ENCODE measurements around the gene TMEM167A.
"Not testable (repeated sequence)": the region's sequence is repeated elsewhere in the genome, so short reads cannot be mapped to it uniquely, and the experiment has no call there.

Gene TMEM167A

DNA sequence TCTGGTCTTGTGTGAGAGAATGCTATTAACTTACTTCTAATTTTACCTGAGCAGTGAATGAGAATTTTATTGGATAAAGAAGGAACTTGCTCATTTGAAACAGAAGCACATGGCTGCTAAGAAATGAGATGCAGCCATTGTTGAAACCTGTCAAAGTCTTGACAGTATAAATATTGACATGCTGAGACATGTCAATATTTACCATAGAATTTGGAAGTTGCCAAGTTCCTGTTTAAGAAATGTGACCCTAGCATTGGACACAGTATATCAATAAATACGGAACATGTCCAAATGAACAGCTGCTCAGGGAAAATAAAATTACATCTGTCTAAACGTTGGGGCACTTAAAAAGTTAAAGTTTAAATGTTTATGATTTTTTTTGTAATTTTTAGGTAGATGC, 7.9 kb upstream of the TMEM167A start:
- DNase-seq: no peak

DNA sequence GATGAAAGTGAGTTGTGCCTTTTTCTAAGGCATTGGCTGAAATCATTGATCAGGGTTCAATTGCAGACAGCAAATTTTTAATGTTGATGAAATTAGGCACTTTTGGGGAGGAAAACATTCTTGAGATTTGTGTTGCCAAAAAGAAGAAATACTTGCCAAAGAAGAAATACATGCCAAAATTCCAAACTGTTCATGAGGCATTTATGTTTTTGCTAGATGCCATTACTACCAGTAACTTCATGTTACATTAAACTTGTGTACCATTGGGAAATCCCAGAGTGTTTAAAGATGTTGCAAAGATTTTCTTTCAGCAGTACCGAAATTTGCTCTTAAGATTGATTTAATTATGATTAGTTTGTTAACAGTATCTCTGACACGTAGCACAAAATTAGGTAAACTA, 7.1 kb upstream of the TMEM167A start:
- no peak for DNase-seq

DNA sequence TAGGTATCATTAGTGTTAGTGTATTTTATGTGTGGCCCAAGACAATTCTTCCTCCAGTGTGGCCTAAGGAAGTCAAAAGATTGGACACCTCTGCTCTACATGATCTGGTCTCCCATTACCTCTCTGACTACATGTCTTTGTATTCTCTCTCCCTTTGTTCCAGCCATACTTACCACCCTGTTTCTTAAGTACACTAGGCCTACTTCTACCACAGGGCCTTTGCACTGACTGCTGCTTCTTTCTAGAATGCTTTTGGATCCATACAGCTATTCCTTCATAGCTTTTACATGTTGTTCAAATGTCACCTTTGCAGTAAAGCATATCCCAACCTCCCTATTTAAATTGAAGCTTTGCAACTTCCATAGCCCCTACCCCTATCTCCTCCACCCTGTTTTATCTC, 5.6 kb upstream of the TMEM167A start:
- no peak for DNase-seq

DNA sequence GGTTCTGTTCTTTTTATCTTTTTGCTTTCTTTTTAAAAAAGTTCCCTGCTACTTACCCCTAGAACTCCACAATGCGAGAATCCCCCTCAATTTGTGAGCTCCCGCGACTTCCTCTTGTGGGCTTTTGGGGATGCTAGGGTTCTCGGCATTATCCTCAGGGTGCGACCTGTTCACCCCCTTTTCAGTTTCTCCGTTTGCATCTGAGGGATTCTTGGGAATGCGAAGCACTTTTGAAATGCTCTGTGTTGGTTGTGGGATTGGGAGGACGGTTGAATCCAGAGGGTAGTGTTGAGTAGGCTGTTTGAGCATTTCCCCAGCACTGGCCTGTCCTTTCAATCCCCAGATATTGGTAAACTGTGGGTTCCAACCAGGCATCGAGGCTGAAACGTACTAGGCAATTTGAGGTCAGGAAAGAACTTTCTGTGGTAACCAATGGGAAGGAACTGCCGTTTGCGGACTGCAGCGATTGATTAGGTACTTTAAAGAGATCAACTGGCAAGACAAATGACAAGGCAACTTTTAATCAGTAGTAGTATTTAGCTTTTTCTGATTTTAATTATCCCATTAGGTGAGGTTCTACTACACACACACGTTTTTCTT, 568 bp upstream of the TMEM167A start:
- no peak for DNase-seq

DNA sequence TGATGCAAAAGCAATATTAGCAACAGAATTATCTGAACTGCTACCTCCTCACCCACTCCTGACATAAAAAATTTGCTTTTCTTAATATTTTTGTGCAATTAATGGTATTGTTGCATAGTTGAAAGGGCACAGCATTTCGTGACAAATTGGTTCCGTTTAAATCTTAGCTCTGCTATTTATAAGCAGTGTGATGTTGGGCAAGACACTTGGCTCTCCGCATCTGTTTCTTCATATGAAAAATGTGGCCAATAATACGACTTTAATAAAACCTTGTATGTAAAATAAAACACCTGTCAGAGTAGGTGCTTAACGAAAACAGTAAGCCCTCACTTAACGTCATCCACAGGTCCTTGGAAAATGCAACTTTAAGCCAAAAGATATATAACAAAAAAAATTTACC, 4.2 kb downstream of the TMEM167A start:
- DNase-seq: no peak

DNA sequence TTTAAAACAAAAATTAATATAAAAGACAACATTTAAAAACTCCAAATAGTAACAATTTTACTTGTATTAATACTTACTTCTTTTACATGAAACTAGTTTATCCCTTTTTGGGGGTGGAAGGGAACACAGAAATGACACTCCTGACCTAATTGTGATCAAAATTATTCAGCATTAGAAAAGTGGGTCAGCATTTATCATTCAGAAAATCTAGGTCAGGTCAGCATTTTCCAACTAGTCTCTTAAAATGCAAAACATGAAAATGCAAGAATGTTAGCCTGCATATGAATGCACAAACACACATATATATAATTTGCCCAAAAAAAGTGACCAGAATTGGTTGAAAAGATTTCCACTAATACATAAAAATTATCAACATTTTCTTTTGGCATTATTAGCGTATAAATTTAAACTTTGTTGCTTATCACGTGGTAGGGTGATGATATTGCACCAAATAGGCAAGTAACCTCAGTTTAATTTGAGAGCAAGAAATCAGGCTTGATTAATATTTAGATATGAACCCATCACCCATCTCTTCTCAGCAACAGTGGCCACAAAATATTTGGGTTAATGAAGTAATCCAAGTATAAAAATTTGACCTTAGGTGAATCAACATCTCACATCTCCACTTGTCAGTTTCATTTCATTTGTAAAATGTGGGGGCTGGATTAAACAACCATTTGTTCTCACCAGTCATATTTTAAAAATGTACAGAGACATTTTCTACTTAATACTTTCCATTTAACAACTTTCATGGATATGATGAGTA, 5.7 kb downstream of the TMEM167A start:
- DNase-seq: no peak

DNA sequence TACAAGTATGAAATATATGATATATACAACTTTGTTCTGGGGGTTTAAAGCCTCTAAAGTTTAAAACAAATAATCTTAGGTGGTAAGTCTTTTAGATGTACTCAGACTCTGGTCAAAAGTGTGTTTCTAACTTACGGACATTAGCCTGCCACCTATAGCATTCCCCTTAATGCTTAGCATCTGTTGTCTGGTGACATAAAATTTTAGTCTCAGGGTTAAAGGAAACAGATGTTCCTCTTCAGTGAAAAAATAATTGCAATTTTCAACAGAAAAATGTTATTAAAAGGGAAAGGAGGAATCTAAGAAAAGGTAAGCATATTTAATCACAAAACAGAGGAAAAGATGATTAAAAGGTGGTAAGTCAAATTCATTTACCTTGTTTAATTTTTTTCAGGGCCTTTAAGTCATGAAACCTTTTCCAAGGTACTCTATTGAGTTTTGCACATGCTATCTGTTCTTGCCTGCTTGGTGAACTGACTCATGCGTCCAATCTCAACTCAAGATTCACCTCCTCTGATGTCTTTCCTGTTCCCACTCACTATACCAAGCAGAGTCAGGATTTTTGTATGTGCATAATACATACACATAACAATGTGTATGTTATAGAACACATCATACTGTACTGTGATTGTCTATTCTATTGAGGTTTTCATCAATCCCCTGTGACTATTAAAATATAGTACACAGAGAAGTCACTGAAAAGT, 7.9 kb downstream of the TMEM167A start:
- DNase-seq: no peak

DNA sequence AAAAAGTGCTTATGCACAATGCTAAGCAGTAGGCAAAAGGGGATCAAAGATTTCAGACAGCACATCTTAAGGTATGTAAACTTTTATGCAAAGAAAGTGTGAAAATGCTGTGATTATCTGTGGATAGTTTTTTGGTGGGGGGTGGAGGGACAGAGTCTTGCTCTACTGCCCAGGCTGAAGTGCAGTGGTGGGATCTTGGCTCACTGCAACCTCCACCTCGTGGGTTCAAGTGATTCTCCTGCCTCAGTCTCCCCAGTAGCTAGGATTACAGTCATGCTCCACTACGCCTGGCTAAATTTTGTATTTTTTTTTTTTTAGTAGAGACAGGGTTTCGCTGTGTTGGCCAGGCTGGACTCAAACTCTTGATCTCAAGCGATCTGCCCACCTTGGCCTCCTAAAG, 9.8 kb downstream of the TMEM167A start:
- DNase-seq: not testable (repeated sequence)

DNA sequence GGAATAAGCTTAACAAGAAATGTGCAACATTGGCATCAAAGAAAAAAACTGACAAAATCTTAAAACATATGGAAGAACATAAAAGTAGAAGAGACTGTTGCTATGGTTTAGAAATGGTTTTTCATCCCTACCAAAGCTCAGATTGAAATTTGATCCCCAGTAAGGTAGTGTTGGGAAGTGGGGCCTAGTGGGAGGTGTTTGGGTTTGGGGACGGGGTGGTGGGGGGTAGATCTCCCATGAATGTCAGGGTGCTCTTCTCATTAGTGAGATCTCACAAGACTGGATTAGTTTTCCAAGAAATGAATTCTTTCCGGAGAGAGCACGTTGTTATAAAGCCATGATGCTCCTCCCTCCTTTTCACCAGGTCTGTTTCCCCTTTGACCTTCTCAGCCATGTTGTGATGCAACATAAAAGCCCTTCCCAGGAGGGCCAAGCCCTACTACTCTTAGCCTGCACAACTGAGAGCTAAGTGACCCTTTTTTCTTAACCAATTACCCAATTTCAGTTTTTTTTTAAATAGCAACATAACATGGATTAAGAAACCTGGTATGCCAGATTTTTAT, 10.6 kb downstream of the TMEM167A start:
- DNase-seq: no peak

DNA sequence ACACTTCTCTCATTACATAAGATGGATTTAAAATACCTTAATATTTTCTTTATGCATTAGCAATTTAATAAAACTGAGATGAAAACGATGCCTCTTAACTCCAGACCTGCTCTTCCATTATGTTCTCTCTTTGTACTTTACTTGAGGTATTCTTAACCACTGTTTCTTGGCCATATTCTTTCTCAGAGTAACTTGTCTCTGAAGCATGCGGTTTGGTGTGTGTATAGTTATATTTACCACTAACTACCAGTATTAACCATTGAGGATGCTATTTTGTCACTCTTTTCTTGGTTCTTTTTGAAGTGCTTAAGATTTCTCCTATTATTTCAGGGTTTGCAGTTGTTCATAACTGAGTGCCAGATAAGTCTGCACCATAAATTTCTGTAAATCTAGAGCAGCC, 17.9 kb downstream of the TMEM167A start:
- DNase-seq: no peak

DNA sequence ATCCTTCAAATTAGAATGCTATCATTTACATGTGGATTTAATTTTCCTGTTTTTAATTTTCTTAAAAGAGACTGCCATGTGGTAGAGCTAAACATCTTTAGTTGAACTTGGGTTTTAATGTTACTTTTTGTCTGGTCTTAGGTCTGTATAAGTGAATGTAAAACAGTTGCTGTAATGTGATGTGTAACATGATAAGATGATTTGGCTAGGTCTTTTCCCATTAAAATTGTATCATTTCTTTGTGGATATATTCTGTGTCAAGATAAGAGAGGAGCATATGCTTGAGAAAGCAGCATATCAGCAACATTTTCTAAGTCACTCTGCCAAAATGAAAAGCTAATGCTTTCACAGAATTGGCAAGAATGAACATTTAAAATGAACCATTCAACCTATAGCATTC, 18.5 kb downstream of the TMEM167A start:
- DNase-seq: no peak

DNA sequence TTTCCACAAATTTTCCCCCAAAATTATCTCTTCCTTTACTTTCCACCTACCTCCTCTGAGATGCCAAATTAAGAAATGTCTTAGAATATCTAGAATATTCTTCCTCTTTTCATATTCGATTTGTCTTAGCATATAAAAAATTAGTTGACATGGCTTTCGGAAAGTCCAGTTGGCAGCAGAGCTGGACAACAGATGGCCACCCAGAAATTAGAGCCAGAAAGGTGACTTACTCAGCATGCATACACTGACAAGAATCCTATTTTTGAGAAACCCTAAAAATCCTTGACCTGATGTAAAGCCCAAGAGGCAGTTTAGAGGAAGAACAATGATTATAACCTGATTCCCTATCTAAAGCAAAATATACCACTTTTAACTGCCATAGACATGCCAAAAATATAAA, 22.0 kb downstream of the TMEM167A start:
- DNase-seq: no peak

DNA sequence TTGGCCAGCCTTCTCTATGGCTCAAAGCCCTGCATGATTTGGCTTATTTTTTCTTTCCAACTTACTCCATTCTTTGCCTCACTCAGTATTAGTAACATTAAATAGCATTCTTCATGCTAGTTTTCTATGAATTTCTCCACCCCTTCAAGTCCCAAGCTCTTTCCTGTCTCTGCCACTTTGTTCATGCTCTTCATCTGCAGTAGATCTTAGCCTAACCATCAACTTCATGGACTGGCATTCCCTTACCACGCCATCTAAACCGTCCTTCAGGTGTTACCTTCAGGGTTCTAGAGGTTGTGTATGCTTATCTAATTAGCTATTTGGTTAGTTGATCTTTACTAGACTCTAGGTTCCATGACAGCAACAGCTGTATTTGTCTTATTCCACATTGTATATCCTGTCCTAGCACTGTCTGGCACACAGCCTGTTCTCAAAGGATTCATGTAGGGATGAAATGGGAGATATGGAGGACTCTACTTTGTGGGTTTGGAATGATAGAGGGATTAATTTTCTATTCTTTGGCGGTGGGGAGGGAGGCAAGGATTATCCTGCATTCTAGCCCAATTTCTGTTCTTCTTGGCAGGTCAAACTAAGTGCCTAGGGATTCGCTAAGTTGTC, 26.4 kb downstream of the TMEM167A start:
- no peak for DNase-seq

DNA sequence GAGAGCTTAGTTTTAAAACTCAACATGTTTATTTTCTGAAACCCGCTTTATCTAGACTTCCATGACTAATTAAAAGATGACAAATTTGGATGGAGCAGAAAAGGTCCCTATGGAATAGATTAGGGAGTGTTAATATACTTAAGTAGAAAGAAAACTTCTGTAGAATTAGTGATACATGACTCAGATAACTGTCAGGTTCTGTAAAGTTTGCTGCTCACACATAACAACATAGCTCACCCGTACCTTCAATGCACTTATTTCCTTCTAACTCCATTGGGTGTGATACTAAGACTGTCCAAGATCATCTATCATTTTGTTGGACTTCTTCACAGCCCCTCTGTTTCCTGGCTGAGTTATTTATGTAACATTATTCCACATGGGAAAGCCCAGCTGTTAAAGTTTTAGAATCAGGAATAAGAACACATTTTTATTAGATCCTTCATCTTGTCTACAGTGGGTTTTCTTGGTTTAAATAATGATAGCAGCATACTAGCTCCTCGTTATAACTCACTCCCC, 27.8 kb downstream of the TMEM167A start:
- no peak for DNase-seq

DNA sequence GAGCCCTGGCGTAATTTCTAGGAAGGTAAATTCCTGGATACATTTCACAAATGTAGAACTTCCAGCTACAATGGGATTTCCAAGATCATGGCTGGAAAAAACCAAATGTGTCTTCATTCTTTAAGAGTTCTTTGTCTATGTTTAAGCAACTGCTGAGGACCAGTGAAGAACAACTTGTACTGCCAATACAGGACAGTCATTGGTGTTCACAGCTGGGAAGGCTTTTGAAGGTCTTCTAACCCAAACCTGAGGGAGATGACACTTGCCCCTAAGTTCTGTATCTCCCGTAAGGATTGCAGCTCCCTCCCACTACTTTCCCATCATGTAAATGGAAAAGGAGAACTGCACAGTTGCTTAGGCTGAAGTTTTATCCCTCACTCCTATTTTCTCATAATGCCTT, 28.4 kb downstream of the TMEM167A start:
- no peak for DNase-seq

DNA sequence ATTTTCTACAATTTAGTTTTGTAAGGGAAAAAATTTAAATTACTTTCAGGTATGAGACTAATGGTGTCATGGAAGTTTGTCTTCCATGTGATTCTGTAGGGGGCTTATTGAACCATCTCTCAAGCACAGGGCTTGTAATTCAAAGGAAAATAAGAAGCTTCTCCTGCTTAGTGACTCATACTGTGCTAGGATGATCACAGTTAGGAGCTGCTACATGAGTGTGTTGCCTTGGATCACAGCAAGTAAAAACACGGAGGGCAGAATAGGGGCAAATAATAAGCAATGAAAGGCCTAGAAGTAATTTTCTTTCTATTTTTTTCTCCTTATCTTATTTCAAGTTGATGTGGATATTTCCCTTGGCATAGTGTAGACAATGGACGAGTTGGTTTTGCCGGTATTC, 28.9 kb downstream of the TMEM167A start:
- no peak for DNase-seq

DNA sequence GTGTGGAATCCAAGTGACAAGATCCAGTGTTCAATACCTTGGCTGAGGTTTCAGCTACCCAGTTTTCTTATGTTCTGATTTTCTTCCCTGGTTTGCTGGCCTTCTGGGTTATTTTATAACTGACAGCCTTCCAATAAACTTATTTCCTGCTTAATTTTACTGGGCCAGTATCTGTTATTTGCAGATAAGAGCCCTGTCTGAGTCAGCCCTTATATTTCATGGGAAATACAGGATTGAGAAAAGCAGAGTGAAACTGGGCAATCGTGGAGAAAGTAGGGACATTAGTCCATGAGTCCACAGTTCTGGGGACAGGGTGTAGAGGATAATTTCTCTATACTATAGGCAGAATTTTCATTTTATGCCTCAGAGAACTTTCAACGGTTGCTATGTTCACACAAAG, 32.3 kb downstream of the TMEM167A start:
- DNase-seq: no peak

DNA sequence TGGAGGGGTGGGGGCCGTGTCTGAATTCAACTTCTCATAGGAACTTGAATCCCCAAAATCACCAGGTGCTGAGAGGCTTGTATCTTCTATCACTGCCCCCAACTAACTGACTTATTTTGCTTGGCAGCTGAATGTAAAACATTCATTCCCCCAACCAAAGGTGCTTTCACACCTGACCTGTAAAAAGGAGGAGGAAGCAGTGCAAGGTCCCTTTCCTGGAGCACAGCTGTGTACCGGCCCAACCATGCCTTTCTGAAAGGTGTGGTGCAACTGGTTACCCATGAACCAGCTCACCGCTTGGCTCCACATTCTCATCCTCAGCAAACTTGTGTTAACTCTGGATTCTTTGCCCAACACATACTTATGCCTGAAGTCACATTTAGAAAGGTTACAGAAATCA, 34.7 kb downstream of the TMEM167A start:
- no peak for DNase-seq

DNA sequence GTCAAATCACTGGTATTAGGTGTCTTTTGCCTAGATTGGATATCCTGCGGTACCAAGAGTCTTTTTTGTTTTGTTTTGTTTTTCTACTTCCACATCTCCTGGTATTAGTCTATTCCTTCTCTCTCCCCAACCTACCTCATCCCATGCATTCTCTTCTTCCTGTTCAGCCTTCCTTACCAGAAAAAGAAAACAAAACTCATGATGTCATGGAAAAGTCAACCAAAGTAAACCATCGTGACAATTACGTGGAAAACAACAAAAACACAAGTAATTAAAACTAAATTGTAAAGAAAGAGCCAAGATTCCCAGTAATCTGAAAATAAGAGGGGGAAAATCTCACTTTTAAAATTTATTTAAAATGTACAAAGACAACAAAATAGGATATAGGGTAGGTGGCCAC, 38.3 kb downstream of the TMEM167A start:
- no peak for DNase-seq

DNA sequence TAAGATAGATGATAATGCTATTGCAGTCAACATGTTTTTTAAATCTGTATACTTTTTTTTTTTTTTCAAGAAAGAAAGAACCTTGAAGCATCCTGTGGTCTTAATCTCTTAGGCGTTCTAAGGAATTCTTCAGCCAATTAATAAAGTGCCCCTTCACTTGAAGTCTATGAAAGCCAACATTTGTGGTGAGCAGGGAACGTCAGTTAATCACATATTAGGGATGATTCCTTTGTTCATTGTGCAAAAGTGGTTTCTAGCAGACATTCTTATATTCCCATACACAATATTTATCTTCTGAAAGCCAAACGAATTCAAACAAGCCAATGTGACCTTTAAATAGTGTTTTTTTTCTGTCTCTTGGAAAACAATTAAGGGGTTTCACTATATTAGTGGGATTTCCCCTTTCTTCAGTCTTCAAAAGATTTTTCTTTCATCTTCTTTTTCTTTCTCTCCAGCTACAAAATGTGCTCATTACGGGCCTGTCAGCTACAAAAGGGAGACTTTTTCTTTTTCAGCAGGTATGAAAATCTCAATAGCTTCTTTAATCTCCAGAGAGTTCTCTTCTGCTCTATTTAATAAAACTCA, 40.1 kb downstream of the TMEM167A start:
- no peak for DNase-seq

DNA sequence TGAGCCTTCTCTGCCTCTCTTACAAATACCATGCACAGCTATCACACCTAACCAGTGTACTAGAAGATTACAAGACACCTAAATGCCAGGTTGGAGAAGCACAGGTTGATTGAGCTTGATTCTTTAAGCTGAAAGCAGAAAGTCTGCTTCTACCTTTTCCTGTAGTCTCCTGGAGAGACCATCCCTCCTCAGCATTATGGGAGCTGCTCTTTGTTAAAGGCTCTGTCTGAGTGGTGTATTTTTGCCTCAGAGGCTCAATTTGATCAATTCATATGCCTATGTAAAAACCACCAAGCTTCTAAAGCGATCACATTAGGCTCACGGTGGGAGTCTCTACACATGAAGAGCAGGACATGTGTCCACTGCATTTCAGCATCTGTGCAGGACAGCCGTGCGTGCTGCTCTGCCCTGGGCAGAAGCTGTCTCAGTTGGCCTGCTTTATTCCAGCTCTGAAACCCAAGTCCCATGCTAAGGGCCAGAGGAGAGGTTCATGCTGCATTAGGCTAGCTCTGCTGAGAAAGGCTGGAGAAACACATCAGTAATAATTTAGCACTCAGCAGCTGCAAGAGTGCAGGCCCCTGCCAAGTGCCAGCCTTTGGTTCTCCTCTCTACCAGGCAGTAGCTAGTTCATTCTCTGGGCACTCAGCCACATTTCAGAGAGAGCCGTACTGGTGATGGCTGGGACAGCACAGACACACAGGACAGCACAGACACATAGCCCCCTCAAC, 41.7 kb downstream of the TMEM167A start:
- no peak for DNase-seq

DNA sequence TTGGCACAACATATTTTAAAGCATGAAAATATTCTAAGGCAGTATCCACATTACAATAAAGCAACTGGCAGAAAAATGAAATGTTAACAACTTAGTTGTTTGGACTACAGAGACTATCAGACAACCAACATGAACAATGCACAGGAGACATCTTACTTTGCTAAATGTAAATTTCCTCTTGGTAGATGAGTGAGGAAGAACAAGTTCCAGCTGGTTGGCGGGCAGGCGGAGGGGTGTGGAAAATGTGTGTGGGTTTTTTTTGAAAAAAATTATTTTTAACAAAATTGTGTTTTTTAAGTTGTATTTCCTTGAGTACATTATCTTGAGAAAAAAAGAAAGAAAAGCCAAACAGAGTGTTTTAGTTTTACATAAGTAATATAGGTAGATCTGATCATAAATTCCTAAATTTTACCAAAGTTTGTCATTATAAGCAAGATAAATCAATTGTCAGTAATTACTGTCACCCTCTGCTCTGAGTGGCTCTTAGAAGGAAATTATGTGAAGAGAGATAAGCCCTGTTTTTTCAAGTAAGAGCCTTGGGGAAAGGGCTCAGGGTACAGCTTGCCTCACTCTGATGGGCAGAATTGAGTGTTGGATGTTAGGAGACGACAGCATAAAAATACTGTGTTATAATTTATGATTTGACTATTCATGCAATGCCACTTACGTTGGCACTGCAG, 42.5 kb downstream of the TMEM167A start:
- DNase-seq: no peak

Measured in NCI-H2171 (cell line).